Prostate gland (tissue), 2 donors: Measurements from ENCODE around the gene PYDC1. TPM values are rescaled to one million over a fixed set of nuclear protein-coding genes. Genes with fewer than 3 reads are reported as not detected.

Experiments
- DNase-seq: peaks from one replicate; pipeline ENCODE4 v3.0.0-alpha.2; 2019; ENCODE audit warnings: low spot score
- H3K27ac ChIP-seq, 2 donors: fragments of 200-600 bp; sonication (generic); 2 replicates each; pipeline ENCODE4 v1.5.1; 2017 to 2019
- H3K27me3 ChIP-seq: fragments of 200-600 bp; sonication (generic); replicated peaks from 2 replicates; pipeline ENCODE4 v1.5.1; 2019; ENCODE audit not compliant: insufficient read depth
- H3K36me3 ChIP-seq, 2 donors: fragments of 200-600 bp; sonication (generic); 1 replicate in 1 of 2; 2 replicates in 1 of 2; pipeline versions ENCODE4 v1.5.1 to v1.8.1; 2017 to 2019
- H3K4me1 ChIP-seq: fragments of 200-600 bp; sonication (generic); replicated peaks from 2 replicates; pipeline ENCODE4 v1.5.1; 2019
- H3K4me3 ChIP-seq, 2 donors: fragments of 200-600 bp; sonication (generic); 2 replicates each; pipeline ENCODE4 v1.5.1; 2017 to 2019
- H3K9me3 ChIP-seq: fragments of 200-600 bp; sonication (generic); 2 replicates; pipeline ENCODE4 v1.5.1; 2017
- CTCF ChIP-seq, 4 experiments: fragments of 200-600 bp in 2 of 4; fragments of 450-650 bp in 2 of 4; sonication (generic) in 2 of 4; IDR thresholded peaks; 1 replicate in 3 of 4; 2 replicates in 1 of 4; pipeline ENCODE4 v1.5.1; 2016 to 2019; ENCODE audit warnings: antibody characterized with exemption in 4 of 4, mild to moderate bottlenecking in 2 of 4, moderate library complexity in 2 of 4
- POLR2A ChIP-seq: fragments of 450-650 bp; IDR thresholded peaks from one replicate; pipeline ENCODE4 v1.6.1; 2016; ENCODE audit warnings: antibody characterized with exemption, mild to moderate bottlenecking
- POLR2AphosphoS5 ChIP-seq: sonication (generic); formaldehyde crosslinking; IDR thresholded peaks from one replicate; pipeline ENCODE4 v1.6.1; 2017; ENCODE audit warnings: antibody characterized with exemption
- WGBS: methylation state at CpG from one replicate; pipeline ENCODE4 v1.1.5; 2018; 5-methylcytosine and 5-hydroxymethylcytosine counted together
- intact Hi-C: fragments of 100-400 bp; cut with DNase I; formaldehyde crosslinking; loops from one replicate; pipeline ENCODE4 v1.14.2; 2022
- total RNA-seq, 2 donors: library from RNA; depleted of rRNA; stranded (reverse); fragments of >200 nt; gene quantifications; one replicate each; pipeline ENCODE4 v1.1.0, GENCODE V29; 2016

Gene PYDC1
- total RNA-seq, 2 donors from 2014 or later = not detected

GRCh38 chr16:31215287-31216162 lies 1.4 kb downstream of the PYDC1 start:
- no peak overlapping the region for H3K27ac ChIP-seq
- H3K36me3 ChIP-seq = no peaks in the 10 kb centered on the region
- H3K4me3 ChIP-seq = peak overlapping the region; percentile 28 to 39
- intact Hi-C loops = no loop called here
- peak; percentile 37 for DNase-seq
- H3K9me3 ChIP-seq = no peaks in the 10 kb centered on the region
- peak; percentile 15 for TF ChIP-seq POLR2AphosphoS5
- no peak for TF ChIP-seq CTCF (IDR thresholded peaks at IDR 0.05)
- peaks cover 15% of the 10 kb centered on the region for H3K4me1 ChIP-seq
- no peaks in the 10 kb centered on the region for H3K27me3 ChIP-seq
- under 1% methylated on average over 62 of the region's 63 CpGs for WGBS

GRCh38 chr16:31214708-31215286 lies 2.1 kb downstream of the PYDC1 start:
- Histone ChIP-seq H3K27ac (no peak overlapping the region), H3K9me3 (no peaks in the 10 kb centered on the region), H3K4me1 (peaks cover 15% of the 10 kb centered on the region), H3K27me3 (no peaks in the 10 kb centered on the region), H3K36me3 (no peaks in the 10 kb centered on the region), H3K4me3 (peak overlapping the region; percentile 28 to 39)
- TF ChIP-seq POLR2AphosphoS5 (no peak), CTCF (IDR thresholded peaks at IDR 0.05) (no peak), POLR2A (no peak)
- WGBS = 17% methylated on average over 50 of the region's 58 CpGs
- intact Hi-C loops = no loop called here
- no peak for DNase-seq

- TF ChIP-seq POLR2AphosphoS5 = no peak
- no peak for TF ChIP-seq POLR2A
- TF ChIP-seq CTCF (IDR thresholded peaks at IDR 0.05) = no peak
- WGBS = 69% methylated on average over 25 of the region's 25 CpGs
- no peaks in the 10 kb centered on the region for H3K27me3 ChIP-seq
- H3K4me1 ChIP-seq = peaks cover 15% of the 10 kb centered on the region
- DNase-seq = no peak
- intact Hi-C loops = no loop called here
- H3K27ac ChIP-seq = no peak within 1 kb of the TSS
- peak within 1 kb of the TSS; percentile 28 to 39 for H3K4me3 ChIP-seq
- no peaks in the 10 kb centered on the region for H3K36me3 ChIP-seq
- H3K9me3 ChIP-seq = no peaks in the 10 kb centered on the region
Observed at GRCh38 chr16:31213877-31214707, 2.8 kb downstream of the PYDC1 start, which contains the start of gene TRIM72. TRIM72 (plus strand) TSS chr16:31214119; CDS start chr16:31214739, 620 bp downstream.

GRCh38 chr16:31213342-31213741 lies 3.6 kb downstream of the PYDC1 start:
- Histone ChIP-seq H3K36me3 (no peaks in the 10 kb centered on the region), H3K4me1 (peaks cover 15% of the 10 kb centered on the region), H3K27me3 (no peaks in the 10 kb centered on the region), H3K27ac (no peak overlapping the region), H3K4me3 (no peak overlapping the region), H3K9me3 (no peaks in the 10 kb centered on the region)
- 100% methylated on average over 1 of the region's 1 CpG for WGBS
- TF ChIP-seq POLR2AphosphoS5 = no peak
- no peak for TF ChIP-seq CTCF (IDR thresholded peaks at IDR 0.05)
- no peak for TF ChIP-seq POLR2A
- intact Hi-C loops = no loop called here
- DNase-seq = no peak
